HG03095 (cell line): ENCODE measurements around the gene JARID2.

Experiments
- ATAC-seq: cut with Tn5 transposase; IDR thresholded peaks from one replicate; pipeline ENCODE4 v1.9.1; 2021; ENCODE audit warnings: moderate library complexity; ENCODE audit not compliant: unreplicated experiment

Gene JARID2

DNA sequence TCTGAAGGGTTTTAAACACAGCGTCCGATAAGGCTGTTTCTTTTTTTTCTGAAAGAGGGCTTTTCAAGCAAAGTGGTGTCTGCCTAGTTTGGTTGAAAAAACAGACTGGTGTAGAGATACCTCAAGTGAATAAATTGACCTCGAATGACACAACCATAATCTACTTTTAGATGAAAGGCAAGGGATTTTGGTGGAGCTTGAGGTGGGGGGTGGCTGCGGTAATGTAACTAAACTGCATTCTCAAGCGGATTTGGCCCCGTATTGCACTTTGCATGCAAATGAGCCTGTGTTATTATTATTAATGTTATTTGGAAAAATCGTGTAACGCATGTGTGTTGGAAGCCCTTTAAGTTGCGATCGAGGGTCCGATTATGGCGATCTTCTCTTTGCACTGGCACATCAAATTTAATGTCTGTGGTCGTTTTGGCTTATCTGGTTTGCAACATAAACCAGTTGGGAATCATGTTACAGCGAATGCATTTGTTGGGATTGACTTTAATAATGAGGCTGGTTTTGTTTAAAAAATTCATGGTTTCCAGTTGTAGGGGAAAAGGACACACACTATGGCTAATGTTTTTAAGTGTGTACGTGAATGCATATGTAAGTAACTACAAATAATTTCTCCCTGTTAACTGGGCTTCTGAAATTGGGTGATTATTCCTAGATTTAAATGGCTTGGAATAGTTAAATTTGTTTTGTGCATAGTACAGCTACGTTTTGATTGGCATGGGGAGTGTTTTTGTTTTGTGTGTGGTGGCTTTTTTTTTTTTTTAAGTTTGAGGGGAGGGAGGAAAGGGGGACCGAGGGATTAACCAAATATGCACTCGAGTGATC, 1.0 kb downstream of the JARID2 start:
- ATAC-seq = no peak

DNA sequence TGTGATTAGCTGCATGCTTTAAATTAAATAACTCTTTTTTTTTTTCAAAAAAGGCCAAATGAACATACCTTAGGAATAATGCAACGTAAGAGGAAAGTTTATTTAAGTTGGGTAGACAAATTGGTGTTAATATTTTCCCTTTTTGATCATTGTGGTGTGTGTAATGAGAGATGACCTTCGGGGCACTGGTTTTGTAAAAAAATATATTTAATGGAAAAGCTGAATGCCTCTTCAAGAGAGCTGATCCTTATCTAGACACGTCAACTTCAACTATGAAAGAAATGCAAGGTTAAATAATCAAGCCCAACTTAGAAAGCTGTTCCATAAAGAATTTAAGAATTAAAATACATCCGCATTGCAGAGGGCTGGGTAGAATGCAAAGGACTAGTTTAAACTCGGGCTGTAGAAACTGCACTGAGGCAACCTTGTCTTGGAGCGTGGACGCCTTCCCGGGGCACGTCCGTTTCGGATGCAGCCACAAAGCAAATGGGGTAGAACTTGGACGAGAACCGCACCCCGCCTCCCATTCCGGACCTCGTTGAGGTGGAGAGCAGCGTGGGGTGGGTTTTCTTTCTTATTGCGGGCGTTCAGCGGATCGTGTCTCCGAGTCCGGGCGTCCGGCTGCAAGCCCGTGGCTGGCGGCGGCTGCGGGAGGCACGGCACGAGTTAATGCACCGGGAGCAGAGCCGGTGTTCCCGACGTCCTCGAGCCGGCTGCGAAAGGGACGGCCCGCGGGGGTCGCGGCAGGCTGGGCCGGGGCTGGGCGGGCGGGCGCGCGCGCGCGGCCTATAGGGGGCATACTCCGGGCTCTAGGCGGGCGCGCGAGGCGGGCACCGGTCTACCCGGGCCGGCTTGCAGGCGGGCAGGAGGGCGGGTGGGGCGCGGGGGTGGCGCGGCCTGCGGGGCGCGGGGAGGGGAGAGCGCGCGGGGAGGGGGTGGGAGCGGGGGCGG, 1.9 kb downstream of the JARID2 start:
- no peak for ATAC-seq

DNA sequence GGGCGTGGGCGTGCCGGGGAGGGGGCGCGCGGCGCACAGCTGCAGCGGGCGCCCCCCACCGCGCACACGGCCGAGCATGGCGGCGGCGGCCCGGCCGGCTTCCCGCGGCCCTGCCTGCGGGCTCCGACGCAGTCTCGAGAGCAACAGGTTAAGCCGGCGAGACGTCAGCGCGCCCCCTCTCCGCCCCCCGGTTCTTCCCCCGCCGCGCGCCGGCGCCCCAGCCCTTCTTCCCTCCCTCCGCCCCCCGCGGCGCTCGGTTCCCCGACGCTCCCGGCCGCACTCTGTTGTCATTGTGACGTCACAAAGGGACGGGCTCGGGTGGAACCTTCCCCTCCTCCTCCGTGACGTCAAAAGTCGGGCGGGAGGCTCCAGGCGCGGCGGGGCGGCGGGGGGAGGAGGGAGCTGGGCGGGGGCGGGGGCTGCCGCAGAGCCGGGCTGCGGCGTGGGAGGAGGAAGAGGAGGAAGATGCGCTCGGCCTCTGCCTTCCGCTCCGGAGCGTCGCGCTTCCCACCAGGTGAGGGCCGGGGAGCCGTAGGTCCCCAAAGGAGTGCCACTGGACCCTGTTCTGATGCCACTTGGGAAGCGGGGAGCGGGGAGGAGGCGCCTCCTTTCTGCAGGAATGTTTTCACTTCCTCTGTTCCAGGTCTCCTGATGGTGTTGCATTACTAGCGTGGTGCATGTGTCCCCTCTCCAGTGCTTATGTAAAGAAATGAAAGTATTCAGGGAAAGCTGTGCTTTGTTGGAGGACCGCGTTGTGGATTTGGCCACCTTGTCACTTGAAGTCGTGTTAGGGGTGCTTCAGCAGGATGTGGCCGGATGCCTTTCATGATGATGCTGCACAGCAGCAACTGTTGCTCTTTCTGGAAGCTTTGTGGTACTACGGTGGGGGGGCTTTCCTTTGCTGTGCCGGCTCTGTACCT, 2.8 kb downstream of the JARID2 start:
- ATAC-seq = peak; percentile 27

DNA sequence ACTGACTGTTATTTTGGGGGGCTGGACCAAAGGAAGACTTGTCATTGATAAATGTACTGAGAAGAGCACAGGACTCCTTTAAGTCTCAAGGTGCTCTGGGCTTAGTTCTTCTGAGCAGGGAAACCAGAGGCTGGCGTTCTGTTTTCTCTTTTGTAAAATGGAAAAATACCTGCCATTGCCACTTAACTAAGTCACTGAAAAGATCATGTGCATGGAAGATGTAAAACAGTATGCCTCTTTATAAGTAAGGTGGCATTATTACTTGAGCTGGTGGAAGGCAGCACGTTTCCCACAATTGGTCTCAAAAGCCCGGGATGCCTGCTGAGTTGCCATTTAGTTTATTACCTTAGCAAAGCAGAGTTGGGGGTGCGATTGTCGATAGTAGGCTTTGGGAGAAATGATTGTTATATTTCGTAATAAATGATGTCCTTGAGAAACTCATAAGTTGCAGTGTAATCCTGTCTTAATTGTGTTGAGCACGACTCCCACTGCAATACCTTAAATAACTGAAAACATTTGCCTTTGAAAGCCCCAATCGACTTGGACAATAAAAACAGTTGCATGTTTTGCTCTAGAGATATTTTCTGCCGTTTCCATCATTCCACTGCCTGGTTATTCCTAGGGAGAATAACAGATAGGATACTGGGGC, 3.6 kb downstream of the JARID2 start:
- no peak for ATAC-seq

- ATAC-seq = no peak
These were observed 4.6 kb downstream of the JARID2 start for GRCh38 chr6:15250187-15251168.

- ATAC-seq = no peak
These were observed 6.3 kb downstream of the JARID2 start for GRCh38 chr6:15252195-15252594.

- no peak for ATAC-seq
These were observed 7.5 kb downstream of the JARID2 start for GRCh38 chr6:15253203-15254022.

DNA sequence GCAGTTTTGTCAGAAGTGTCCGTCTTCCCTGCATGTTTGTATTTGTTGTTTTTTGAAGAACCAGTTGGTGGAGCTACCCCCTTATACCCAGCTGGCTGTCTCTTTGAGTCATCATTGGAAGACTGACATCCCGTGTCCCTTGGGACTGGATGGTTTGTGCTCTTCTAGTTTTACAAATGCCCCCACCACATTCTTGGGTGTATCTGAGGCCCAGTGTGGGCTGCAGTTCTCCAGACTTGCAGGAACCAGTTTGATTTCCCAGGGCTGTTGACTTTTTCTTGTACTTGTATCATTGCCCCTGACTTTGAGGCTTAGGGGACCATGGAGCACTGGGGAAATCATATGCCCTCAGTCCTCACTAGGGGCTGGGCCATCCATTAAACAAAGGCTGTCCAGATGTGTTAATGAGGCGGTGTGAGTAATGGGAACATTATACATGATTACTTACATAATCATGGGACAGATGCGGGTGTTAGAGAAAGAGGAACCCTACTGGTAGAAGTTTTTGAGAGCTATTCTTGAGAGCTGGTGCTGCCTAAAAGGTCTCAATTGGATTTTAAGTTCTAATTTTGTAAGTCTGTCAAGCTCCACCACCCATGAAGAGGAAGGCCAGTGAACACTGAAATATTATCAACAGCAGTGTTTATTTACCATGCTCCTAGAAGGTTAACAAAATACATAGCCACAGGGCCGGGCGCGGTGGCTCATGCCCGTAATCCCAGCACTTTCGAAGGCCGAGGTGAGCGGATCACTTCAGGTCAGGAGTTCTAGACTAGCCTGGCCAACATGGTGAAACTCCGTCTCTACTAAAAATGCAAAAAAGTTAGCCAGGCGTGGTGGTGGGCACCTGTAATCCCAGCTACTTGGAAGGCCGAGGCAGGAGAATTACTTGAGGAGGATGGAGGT, 8.5 kb downstream of the JARID2 start:
- no peak for ATAC-seq

DNA sequence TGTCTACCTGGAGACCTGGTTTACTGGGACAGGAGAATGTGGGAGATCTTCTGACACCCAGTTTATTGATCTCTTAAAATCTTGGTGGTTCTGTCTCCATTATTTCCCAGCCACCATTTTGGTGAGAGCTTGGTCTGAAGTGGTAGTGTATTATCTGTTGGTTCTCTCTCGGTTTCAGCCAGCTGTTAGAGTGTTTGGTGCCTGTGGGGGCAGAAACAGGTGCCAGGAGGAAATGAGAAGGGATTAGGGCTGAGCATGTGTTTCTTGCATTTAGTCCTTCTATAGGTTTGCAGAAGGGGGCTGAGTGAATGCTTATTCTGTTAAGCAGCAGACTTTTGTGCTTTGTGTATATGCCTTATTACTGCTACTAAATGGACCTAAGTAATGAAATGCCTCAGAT, 9.6 kb downstream of the JARID2 start:
- peak; percentile 46 for ATAC-seq

DNA sequence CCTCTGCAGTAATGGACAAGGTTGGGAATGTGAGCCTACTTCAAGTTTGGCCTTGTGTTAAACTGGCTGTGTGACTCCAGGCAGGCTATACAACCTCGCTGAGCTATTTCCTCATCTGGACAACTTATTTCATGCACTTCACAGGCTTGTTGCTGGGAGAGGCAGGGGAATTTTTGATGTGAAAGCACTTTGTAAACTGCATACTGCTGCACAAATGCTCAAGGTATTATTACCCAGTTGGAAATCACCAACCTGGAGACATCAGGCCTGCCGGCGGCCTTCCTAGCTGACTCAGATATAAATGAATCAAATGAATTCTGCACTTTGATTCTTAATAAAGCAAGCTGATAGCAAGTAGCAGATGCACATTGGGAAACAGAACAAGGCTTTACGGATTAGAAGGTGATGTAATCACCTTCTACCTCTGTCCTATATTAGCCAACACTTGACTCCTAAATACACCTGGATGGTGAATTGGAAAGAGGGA, 10.1 kb downstream of the JARID2 start:
- ATAC-seq = no peak

GRCh38 chr6:15256538-15257271, 10.8 kb downstream of the JARID2 start:
- no peak for ATAC-seq

DNA sequence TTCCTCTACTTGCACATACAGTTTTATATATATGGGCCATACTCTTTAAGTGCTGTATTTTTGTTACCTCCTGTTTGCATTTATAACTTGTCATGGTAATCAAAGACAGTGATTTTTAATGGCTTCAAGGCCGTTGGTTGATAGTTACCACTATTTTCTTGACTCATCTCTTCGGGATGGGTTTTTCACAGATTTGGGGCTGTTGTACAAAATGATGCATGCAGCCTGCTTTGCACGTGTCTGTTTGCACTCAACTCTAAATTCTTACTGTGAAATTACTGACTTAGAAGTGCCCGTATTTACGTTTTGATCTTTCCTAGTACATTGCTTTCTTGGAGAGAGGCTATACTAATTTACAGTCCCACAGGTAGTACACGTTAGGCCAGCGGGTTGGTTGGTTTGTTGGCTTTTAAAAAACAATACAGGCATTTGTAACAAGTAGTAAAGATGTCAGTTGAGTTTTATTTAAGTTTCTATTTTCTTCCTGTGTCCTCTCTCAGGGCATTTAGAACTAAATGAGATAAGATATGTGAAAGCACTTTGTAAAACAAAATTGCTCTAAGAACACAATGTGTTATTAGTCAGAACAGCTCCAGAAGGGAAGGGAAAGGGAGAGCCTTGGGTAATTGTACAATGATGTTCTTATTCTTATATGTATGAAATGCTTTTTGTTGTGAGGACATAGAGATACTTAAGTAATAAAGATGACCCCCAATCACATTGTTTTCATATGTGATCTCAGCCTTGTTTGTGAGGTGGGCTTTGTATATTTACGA, 11.7 kb downstream of the JARID2 start:
- no peak for ATAC-seq

DNA sequence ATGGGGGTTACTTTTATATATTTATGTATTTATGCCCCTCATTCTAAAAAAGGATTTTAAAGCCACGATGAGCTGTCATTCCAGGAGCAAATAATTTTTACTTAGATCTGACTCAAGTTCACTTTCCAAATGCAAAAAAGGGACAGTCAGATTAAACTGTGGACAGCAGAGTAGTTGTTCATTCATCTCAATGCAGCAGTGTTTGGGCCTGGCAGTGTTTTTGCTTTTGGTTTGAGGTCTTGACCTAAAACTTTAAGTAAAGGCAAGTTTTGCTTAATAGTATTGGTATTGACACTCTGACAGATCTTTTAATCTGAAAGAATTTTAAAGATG, 13.9 kb downstream of the JARID2 start:
- no peak for ATAC-seq

- no peak for ATAC-seq
These were observed 14.4 kb downstream of the JARID2 start for GRCh38 chr6:15260099-15260821.

DNA sequence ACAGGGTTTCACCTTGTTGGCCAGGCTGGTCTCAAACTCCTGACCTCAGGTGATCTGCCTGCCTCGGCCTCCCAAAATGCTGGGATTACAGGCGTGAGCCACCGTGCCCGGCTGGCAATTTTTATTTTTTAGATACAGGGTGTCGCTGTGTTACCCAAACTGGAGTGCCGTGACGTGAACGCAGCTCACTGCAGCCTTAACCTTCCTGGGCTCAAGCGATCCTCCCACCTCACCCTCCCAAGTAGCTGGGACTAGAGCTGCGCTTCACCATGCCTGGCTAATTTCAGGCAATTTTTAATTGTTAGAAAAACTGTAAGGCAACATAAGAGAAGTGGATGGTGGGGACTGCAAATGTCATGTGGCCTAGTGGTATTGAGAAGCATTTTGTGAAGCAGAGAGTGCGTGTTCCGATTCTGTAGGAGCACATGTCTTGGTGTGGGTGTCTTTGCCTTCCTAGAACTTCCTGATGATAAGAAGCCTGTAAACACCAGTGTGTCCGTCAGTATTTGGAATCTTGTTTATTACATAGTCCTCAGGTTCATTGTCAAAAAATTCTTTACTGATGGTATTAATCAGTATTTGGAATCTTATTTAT, 18.0 kb downstream of the JARID2 start:
- no peak for ATAC-seq
